T47D (cell line): Measurements from ENCODE around the gene ELP5.
A peak's percentile ranks its signal among the peaks of the same experiment; 100 is the strongest.

Source experiments
- DNase-seq, 2 experiments: peaks; one replicate each; pipeline versions ENCODE4 v3.0.0 to v3.0.0-alpha.2; 2011 to 2012; ENCODE audit warnings: low read depth in 1 of 2, low spot score in 1 of 2
- JUND ChIP-seq: IDR thresholded peaks from 2 replicates; pipeline ENCODE4 v1.6.1; 2012; ENCODE audit warnings: low read depth
- in situ Hi-C: cut with HindIII; loops from 2 replicates; pipeline ENCODE4 v1.10.0; 2016; ENCODE audit warnings: low sequenced_read_pairs, low pct_unique_long_range_greater_than_20kb

Gene ELP5

DNA sequence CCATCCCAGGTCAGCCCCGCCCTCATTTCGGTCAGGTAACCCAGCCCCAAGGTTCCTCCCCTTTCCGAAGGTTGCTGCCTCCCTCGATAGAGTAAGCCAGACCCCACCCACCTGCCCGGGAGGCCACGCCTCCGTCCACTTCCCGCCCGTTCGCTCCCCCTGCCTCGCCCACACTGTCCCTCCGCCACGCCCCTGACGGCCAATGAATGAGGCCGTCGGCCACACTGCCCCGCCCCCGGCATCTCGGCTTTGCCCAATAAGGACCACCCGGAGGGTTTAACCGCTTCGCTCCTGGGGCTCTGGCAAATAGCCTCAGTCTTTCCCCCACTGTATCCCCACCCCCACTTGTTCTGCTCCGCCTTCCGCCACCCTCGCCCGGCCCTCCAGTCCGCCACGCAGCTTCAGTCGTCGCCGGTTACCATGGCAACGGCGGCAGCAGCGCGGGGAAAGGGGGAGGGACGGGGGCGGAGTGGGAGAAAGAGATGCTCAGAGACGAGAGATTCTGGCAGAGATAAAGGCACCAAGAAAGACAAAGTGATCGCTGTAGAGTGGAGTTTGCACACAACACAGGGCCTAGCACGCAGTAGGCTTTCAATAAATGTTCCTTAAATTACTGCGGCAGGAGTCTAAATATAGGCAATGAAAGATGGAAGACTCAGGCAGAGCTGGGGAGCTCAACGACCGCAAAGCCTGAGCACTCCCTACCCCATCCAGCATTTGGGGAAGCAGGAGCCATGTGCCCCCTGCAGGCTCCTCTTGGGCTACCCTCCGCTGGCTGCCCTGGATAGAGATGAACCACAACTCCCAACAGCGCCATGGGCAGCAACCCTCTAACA, 37.5 kb upstream of the ELP5 start:
- TF ChIP-seq JUND, result no peak
- in situ Hi-C loops, result no loop called here
- peak; percentile 89 to 97 for DNase-seq

DNA sequence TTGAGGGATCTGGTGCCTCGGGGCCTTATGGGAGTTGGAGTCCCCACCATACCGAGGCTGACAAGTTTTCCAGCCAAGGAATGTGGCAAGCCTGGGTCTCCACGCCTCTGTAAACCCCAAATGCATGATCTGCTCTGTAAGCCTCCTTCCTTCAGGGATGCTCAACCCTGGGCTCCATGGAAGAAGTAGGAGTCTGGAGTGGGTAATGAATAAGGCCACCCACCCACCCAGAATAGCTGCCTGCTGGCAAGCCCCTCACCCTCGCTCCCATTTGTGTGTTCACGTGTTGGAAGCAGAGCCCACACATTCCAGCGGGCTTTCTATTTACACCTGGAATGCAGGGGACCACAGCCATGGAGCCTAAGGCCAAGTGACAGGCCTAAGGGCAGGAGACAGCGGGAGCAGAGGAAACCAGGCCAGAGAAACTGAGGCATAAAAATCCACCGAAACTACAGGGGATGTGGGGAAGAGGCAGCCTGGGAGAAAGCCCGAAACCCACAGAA, 36.8 kb upstream of the ELP5 start:
- in situ Hi-C loops, result no loop called here
- no peak for DNase-seq
- TF ChIP-seq JUND, result no peak

DNA sequence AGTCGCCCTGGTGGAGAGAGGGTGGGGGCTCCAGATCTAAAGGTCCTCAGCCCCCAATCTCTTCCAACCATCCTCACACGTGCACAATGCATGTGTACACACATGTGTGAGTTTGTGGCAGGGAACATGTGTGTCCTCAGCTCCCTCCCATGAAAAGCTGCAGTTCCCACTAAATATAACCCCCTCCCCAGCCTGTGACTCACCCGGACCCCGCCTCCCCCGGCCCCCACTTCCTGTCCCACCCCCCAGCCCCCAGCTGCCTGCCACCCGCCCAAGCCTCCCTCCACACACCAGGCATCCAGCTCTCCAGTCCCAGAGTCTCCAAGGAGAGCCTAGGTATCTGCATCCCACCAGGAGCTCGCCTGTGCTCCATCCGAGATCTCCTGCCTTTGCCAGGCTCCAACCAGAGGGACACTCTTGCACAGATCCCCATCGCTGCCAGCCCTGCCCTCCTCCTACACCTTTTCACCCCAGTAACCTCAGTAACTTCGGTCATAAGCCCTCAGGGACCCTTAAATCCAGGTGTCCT, 36.3 kb upstream of the ELP5 start:
- in situ Hi-C loops, result no loop called here
- no peak for TF ChIP-seq JUND

DNA sequence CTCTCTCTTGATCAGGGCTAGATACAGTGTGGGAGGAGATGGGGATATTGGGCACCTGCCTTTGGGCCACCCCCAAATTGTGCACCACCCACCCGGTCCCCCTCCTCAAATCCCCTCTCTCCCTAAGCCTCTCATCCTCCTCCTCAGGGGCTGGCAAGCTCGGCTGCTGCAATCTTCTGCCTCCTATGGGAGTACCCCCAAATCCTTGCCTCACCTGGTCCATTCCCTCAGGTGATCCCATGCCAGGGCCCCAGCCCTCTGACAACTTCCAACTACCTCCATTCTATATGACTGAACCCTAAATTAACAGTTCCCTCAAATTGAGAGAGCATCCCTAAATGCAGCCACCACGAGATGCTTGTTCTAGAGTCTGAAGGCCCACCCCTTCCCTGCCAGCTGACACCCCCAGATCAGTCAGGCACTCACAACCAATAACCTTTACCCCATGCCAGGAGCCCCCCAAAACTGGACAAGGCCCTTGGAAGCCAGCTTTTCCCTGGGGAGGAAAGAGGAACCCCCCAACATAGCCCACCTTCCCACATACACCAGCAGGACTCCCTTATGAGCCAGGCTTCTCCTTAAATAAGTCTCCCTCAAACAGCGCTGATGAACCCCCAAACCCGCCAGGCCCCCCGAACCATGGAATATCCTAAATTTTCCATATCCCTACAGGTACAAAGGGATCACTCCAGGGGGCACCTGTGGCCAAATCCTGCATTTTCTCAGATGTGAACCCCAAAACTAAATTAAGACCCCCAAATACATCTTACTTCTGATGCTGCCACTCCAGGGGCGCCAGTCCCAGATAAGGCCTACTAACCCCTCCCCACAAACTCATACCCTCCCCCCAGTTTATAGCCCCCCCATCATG, 35.5 kb upstream of the ELP5 start:
- DNase-seq, result no peak
- no peak for TF ChIP-seq JUND
- in situ Hi-C loops, result no loop called here

More for the DNA sequence above, 36.3 kb upstream of the ELP5 start:
- no peak for DNase-seq

DNA sequence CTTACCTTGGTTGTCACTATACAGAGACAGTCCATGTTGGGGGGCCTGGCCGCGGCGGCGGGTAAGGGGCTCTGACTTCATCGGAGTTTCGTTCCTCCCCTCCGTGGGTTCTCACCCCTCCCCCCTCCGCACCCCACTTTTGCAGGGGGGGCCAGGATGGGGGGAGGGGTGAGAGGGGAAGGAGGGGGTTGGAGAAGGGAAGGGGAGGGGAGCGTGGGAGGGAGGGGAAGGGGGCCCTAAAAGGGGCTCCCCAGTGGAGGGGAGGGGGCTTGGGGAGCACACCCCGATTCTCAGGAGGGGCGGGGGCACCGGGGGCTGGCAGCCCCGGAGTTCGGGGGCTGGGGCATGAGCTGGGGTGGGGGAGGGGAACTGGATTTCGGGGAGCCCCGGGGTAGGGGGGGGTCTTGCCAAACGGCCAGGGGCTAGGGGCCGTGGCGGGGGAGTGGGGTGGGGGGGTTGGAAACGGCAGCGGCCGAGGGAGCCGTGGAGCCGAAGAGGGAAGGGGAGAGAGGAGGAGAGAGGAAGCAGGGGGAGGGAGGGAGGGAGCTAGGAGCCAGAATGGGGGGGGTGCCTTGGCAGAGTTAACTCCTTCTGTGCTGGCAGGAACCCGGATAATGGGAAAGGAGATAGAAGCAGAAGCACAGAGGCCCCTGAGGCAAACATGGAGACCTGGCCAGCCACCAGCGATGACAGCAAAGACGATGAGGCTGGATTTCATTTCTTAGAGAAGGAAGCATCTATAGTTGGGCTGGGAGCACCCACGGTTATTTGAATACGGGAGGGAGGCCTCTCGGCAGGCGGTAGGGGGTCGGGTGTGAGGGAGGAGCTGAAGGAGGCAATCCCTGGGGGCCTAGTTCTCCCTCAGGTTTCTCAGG, 34.7 kb upstream of the ELP5 start:
- no peak for TF ChIP-seq JUND
- DNase-seq, result peak in 1 of 2 experiments; percentile 83
- in situ Hi-C loops, result no loop called here

DNA sequence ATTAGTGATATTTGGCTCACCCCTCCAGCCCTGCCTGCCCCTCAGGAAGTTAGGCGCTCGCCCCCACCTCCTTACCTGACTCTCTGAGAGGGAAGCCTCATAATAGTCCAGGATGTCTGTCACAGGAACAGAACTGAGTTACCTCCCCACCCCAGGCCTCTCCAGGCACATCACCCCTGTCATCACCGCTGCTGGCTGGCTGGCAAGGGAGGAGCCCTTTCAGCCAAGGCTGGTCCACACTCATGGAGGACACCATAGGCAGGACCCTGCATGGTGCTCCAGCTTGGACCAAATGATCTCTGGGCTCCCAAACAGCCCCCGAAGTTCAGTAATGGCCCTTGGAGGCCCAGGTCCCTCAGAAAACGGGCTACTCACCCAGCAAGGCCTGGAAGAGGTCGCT, 33.8 kb upstream of the ELP5 start:
- TF ChIP-seq JUND, result no peak
- in situ Hi-C loops, result no loop called here
- no peak for DNase-seq

DNA sequence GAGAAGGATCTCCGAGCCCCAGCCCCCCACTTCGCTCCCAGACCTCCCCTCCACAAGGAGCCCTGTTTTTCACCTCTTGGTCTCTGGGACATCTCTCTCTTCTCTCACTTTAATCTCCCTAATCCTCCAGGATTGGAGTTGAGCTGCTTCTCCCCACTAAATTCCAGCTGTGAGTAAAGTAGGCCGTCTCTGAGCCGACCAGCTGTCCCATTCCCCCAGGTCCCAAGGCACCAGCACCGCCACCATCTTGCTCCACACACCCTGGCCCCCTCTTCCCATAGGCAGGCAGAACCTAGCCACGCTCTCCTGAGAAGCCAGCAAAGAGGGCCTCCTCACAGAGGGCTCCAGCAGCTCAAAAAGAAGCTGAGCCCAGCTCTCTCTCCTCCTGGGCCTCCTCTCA, 33.3 kb upstream of the ELP5 start:
- DNase-seq, result no peak
- in situ Hi-C loops, result no loop called here
- no peak for TF ChIP-seq JUND

DNA sequence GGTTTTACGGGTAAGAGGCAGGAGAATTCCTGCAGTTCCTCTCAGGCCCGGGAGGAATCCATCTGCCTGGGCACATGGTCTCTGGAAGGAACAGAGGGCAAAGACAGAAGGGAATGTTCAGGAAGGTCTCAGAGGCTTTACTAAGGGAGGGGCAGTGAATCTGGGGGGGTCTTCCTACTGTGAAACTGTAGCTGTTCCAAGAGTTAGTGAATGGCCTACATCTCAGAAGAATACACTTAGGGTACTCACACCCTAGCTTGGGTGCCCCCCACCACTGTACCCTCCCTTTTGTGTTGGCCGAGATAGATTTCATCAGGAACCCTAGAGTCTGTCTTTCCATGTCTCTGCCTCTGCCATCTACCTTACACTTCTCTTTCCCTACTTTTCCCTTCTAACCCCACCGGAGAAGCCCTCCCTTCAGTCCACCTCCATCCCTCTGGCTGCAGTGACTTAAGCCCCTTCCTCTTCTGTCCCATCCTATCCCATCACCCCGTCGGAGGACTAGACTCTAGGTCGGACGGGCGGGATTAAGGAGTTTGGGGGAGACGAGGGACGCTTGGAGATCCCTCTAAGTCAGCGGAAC, 32.7 kb upstream of the ELP5 start:
- TF ChIP-seq JUND, result no peak
- DNase-seq, result no peak
- in situ Hi-C loops, result no loop called here

DNA sequence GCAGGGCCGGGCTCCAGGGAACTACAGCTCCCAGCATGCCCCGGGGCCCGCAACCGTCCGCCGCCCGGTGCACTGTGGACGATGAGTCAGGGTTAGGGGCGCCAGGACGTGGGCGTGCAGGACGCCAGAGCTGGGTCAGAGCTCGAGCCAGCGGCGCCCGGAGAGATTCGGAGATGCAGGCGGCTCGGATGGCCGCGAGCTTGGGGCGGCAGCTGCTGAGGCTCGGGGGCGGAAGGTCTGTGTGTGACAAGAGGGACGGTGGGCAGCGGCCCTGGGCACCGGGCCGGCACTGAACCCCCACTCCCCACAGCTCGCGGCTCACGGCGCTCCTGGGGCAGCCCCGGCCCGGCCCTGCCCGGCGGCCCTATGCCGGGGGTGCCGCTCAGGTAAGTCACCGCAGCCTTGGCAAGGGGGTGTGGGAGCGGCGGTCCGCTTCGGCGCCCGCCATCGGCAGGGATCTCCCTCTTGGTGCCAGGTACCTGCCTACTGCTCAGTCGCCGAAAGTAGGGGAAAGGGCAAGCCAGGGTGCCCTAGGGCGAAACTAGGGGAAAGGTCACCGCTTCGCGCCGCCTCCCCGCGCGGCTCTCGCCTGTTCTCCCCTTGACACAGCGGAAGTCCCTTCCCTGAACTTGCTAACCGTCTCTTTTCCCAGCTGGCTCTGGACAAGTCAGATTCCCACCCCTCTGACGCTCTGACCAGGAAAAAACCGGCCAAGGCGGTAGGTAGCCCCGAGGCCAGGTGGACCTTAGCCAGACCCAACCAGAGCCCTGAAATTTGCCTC, 32.0 kb upstream of the ELP5 start, which contains the start of the genes ACADVL and DLG4:
ACADVL (plus strand) TSS at position 127 of the 781 bp plus-strand sequence; CDS start at position 174, 47 bp downstream.
DLG4 (minus strand) TSS at position 25 of the 781 bp plus-strand sequence.
- in situ Hi-C loops, result no loop called here
- no peak for TF ChIP-seq JUND
- DNase-seq, result peak; percentile 80 to 97

DNA sequence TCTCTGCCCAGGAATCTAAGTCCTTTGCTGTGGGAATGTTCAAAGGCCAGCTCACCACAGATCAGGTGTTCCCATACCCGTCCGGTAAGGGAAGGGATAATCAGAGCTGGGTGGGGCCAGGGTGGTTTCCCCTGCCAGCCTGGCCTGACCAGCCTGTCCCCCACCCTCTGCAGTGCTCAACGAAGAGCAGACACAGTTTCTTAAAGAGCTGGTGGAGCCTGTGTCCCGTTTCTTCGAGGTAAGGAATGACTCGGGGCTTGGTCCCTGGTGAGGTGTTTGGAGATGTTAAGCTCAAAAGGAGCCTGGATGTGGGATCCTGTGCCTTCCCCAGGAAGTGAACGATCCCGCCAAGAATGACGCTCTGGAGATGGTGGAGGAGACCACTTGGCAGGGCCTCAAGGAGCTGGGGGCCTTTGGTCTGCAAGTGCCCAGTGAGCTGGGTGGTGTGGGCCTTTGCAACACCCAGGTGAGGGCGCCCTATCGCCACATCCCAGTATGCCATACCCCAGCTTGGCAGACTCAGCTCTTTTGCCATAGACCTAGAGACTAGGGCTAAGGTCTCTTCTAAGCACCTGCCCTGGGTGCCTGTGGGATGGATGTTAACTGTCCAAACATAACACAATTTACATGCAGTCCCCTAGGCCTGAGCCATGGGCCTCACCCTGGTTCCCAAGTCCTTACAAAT, 31.3 kb upstream of the ELP5 start:
- peak in 1 of 2 experiments; percentile 71 for DNase-seq
- in situ Hi-C loops, result no loop called here
- TF ChIP-seq JUND, result no peak
